ENCODE measurements around the gene CALN1.

CALN1 gene

GRCh38 chr7:72223351-72223750, 188.8 kb downstream of the CALN1 start:
- Histone ChIP-seq H3K27me3 (ENCODE audit: insufficient read depth, low read length) (no peaks in the 10 kb centered on the region), H3K4me3 (ENCODE audit: low read depth, low read length, poor library complexity, severe bottlenecking) (no peak overlapping the region), H3K4me2 (ENCODE audit: low read length) (no peak overlapping the region), H3K9ac (ENCODE audit: low read length) (no peak overlapping the region), H3K4me1 (ENCODE audit: insufficient read depth, low read length, severe bottlenecking) (no peaks in the 10 kb centered on the region), H3K36me3 (ENCODE audit: insufficient read depth, low read length) (no peaks in the 10 kb centered on the region), H3F3A (ENCODE audit: insufficient read depth, low read length) (no peaks in the 10 kb centered on the region), H3K9me3 (ENCODE audit: low read length) (no peaks in the 10 kb centered on the region), H3K9me2 (ENCODE audit: low read depth, low read length) (no peaks in the 10 kb centered on the region), H3K79me2 (ENCODE audit: insufficient read depth, low read length) (no peaks in the 10 kb centered on the region), H2AFZ (ENCODE audit: low read length) (no peak overlapping the region), H3K27ac (ENCODE audit: low read depth, low read length, poor library complexity, severe bottlenecking) (no peak overlapping the region), H4K20me1 (ENCODE audit: insufficient read depth, low read length) (no peaks in the 10 kb centered on the region)
- no peak for TF ChIP-seq EZH2 (IDR thresholded peaks at IDR 0.05; ENCODE audit: borderline replicate concordance, low read length)
- TF ChIP-seq CTCF (IDR thresholded peaks at IDR 0.05; ENCODE audit: low read length): no peak

GRCh38 chr7:72222136-72222535, 190.0 kb downstream of the CALN1 start:
- no peak overlapping the region for H3K27ac ChIP-seq (ENCODE audit: low read depth, low read length, poor library complexity, severe bottlenecking)
- H3K9me3 ChIP-seq (ENCODE audit: low read length): no peaks in the 10 kb centered on the region
- H3K36me3 ChIP-seq (ENCODE audit: insufficient read depth, low read length): no peaks in the 10 kb centered on the region
- H3F3A ChIP-seq (ENCODE audit: insufficient read depth, low read length): no peaks in the 10 kb centered on the region
- H2AFZ ChIP-seq (ENCODE audit: low read length): no peak overlapping the region
- H3K4me3 ChIP-seq (ENCODE audit: low read depth, low read length, poor library complexity, severe bottlenecking): no peak overlapping the region
- no peaks in the 10 kb centered on the region for H3K4me1 ChIP-seq (ENCODE audit: insufficient read depth, low read length, severe bottlenecking)
- H4K20me1 ChIP-seq (ENCODE audit: insufficient read depth, low read length): no peaks in the 10 kb centered on the region
- H3K4me2 ChIP-seq (ENCODE audit: low read length): no peak overlapping the region
- H3K27me3 ChIP-seq (ENCODE audit: insufficient read depth, low read length): no peaks in the 10 kb centered on the region
- no peaks in the 10 kb centered on the region for H3K79me2 ChIP-seq (ENCODE audit: insufficient read depth, low read length)
- H3K9me2 ChIP-seq (ENCODE audit: low read depth, low read length): no peaks in the 10 kb centered on the region
- no peak for TF ChIP-seq CTCF (IDR thresholded peaks at IDR 0.05; ENCODE audit: low read length)
- no peak for TF ChIP-seq EZH2 (IDR thresholded peaks at IDR 0.05; ENCODE audit: borderline replicate concordance, low read length)
- no peak overlapping the region for H3K9ac ChIP-seq (ENCODE audit: low read length)

- no peak for TF ChIP-seq EZH2 (IDR thresholded peaks at IDR 0.05; ENCODE audit: borderline replicate concordance, low read length)
- Histone ChIP-seq H3K79me2 (ENCODE audit: insufficient read depth, low read length) (no peaks in the 10 kb centered on the region), H3F3A (ENCODE audit: insufficient read depth, low read length) (no peaks in the 10 kb centered on the region), H3K27me3 (ENCODE audit: insufficient read depth, low read length) (no peaks in the 10 kb centered on the region), H3K4me1 (ENCODE audit: insufficient read depth, low read length, severe bottlenecking) (no peaks in the 10 kb centered on the region), H3K9ac (ENCODE audit: low read length) (no peak overlapping the region), H3K36me3 (ENCODE audit: insufficient read depth, low read length) (no peaks in the 10 kb centered on the region), H3K4me2 (ENCODE audit: low read length) (no peak overlapping the region), H2AFZ (ENCODE audit: low read length) (no peak overlapping the region), H3K9me3 (ENCODE audit: low read length) (no peaks in the 10 kb centered on the region), H3K27ac (ENCODE audit: low read depth, low read length, poor library complexity, severe bottlenecking) (no peak overlapping the region), H4K20me1 (ENCODE audit: insufficient read depth, low read length) (no peaks in the 10 kb centered on the region), H3K9me2 (ENCODE audit: low read depth, low read length) (no peaks in the 10 kb centered on the region), H3K4me3 (ENCODE audit: low read depth, low read length, poor library complexity, severe bottlenecking) (no peak overlapping the region)
These were observed 192.6 kb downstream of the CALN1 start for GRCh38 chr7:72219500-72219899.

GRCh38 chr7:72217151-72217550, 195.0 kb downstream of the CALN1 start:
- TF ChIP-seq EZH2 (IDR thresholded peaks at IDR 0.05; ENCODE audit: borderline replicate concordance, low read length) (no peak), CTCF (IDR thresholded peaks at IDR 0.05; ENCODE audit: low read length) (no peak)
- Histone ChIP-seq H4K20me1 (ENCODE audit: insufficient read depth, low read length) (no peaks in the 10 kb centered on the region), H3K4me2 (ENCODE audit: low read length) (no peak overlapping the region), H2AFZ (ENCODE audit: low read length) (no peak overlapping the region), H3F3A (ENCODE audit: insufficient read depth, low read length) (no peaks in the 10 kb centered on the region), H3K9me3 (ENCODE audit: low read length) (no peaks in the 10 kb centered on the region), H3K27me3 (ENCODE audit: insufficient read depth, low read length) (0 out of 2 replicates have a peak, but pooled peaks cover 3% of the 10 kb centered on the region), H3K36me3 (ENCODE audit: insufficient read depth, low read length) (no peaks in the 10 kb centered on the region), H3K9ac (ENCODE audit: low read length) (no peak overlapping the region), H3K4me3 (ENCODE audit: low read depth, low read length, poor library complexity, severe bottlenecking) (no peak overlapping the region), H3K79me2 (ENCODE audit: insufficient read depth, low read length) (no peaks in the 10 kb centered on the region), H3K9me2 (ENCODE audit: low read depth, low read length) (no peaks in the 10 kb centered on the region), H3K27ac (ENCODE audit: low read depth, low read length, poor library complexity, severe bottlenecking) (no peak overlapping the region), H3K4me1 (ENCODE audit: insufficient read depth, low read length, severe bottlenecking) (no peaks in the 10 kb centered on the region)
